HUDEP-2 (cell line): ENCODE data around the gene AGFG2.

Source experiments
- DNase-seq, 76 experiments: peaks; one replicate each; lab custom pipeline; 2025; ENCODE audit not compliant: unreplicated experiment in 76 of 76; lab: John Stamatoyannopoulos, UW

The AGFG2 gene

GRCh38 chr7:100568896-100569844 lies 30.2 kb downstream of the AGFG2 start:
- peak in 65 of 76 experiments; percentile 7 to 85 (median 58) for DNase-seq

DNA sequence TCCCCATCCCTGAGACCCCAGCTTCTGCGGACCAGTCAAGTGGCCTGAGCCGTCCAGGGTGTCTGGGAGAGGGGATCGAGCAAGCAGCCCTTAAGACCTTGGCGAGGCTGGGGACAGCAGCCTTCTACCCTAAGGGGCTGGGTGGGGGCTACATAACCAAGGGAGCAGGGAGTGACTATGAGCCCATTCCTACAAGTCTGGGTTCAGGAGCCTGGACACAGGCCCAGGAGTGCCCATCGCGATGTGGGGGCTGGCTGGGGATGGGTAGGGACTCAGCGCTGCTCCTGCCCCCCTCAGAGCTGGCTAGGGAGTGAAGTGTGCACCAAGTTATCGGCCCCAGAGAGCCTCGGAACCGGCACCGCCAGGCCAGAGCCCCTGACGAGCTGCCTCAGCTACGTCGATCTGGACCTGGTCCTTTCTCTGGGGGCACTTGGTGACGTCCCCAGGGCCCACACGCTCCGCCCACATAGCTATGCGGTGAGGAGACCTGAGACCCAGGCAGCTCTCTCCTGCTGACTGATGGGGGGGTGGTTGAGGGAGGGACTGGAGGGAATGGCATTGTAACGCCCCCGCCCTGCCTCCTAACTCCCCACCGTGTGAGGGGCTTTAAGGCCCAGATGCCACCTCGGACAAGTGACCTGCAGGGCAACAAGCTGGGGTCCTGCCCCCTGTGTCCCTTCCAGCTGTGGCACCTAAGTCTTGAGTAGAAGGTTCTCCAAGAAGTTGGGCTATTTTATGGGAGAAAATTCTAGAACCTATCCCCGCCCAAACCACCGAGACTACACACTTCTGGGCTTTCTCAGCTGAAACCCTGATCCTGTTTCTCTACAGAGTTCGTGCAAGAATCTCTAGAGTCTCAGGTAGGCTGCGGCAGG lies 32.2 kb downstream of the AGFG2 start:
- no peak for DNase-seq

GRCh38 chr7:100571829-100572116 lies 32.8 kb downstream of the AGFG2 start:
- no peak for DNase-seq

- no peak for DNase-seq
Measured at GRCh38 chr7:100572281-100572948, 33.4 kb downstream of the AGFG2 start.

DNA sequence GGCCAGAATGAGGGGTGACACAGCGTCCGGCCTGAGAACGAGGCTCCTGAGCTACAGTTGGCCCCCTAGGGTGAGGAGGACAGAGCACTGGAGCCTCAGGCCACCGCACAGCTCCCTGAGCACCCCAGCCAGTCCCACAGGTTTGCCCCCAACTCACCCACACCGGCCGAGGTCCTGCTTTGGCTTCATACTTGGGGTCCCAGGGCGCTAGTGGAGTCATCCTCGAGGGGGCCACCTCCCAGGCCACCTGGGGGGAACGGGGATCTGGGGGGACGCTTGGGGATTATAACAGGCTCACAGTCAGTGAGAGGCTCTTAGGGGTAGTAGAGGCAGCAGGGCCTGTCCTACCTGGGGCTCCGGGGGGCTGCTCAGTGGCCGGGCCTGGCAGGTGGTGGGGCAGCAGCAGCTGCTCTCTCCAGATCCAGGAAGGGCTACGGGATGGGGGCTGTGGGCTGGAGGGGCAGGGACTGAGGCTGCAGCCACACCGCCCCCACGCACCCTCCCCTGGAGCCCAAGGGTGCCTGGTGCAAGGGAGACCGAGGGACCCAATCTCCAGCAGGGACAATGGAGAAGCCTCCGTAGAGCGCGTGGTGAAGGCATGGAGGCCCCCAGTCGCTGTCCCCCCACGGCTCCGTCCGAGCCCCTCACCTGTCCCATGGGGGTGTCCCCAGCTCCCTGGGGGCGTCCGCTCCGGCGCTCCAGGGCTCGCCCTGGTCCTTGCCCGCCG lies 34.1 kb downstream of the AGFG2 start:
- no peak for DNase-seq

- no peak for DNase-seq
Measured at GRCh38 chr7:100573691-100574361, 34.8 kb downstream of the AGFG2 start, which contains the start of gene SAP25. SAP25 (minus strand) TSS chr7:100573900; CDS start chr7:100573742, 158 bp downstream.

- no peak for DNase-seq
Measured at GRCh38 chr7:100574362-100575205, 35.6 kb downstream of the AGFG2 start.

DNA sequence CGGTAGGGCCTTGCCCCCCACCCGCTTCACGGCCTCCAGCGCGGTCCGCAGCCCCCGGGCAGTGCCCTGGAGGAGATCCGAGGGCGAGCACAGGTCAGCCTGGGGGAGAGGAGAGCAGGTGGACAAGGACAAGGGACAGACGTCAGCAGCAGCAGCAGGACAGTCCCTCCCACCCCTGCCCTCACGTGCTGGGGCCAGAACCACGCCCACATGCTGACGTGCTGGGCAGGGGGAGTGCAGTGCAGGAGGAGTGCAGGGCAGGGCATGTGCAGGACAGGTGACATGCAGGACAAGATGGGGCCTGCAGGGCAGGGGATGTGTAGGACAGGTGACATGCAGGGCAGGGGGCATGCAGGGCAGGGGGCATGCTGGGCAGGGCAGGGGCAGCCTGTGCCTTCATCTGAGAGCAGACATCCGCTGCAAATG lies 36.2 kb downstream of the AGFG2 start:
- peak in 2 of 76 experiments; percentile 23 to 25 for DNase-seq

GRCh38 chr7:100575746-100576383 lies 36.9 kb downstream of the AGFG2 start:
- DNase-seq = no peak

DNA sequence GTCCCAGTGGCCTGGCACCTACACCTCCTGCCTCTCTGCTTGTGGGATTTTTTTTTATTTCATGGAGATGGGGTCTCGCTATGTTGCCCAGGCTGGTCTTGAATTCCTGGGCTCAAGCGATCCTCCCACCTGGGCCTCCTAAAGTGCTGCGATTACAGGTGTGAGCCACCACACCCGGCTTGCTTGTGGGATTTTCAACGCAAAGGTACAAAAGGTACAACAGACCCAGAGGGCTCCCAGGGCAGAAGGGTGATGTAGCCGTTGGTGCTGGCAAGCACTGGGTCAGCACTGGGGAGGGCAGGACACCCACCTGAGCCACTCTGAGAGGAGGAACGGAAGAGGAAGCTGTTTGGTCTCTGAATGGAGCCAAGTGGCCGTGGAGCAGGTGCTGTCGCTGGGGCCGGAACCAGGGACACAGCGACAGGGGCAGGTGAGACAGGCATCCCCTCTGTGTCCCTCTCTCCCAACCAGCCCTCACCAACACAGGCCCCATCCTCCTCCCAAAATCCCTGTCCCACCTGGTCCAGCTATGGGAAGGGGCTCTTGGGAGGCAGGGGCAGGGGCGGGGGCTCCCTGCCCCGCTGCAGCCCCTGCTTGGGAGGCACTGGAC lies 37.5 kb downstream of the AGFG2 start:
- DNase-seq = no peak

DNA sequence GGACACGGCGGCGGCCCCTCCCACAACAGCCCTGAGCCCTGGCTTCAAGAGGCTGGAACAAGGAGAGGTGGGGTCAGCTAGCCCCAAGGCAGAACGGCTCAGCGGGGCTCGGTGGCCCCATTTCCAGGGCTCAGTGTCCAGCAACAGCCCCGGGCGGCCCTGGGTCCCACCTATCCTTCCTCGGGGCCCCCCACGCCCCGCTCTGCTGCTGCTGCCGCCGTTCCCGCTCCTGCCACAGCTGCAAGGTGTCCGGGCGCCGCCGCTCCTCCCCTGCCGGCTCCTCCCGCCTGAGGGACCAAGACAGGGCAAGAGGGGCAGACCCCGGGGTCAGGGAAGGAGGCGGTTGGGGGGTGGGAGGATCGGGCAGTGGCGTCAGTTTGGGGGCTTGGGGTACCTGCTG lies 38.1 kb downstream of the AGFG2 start:
- no peak for DNase-seq

DNA sequence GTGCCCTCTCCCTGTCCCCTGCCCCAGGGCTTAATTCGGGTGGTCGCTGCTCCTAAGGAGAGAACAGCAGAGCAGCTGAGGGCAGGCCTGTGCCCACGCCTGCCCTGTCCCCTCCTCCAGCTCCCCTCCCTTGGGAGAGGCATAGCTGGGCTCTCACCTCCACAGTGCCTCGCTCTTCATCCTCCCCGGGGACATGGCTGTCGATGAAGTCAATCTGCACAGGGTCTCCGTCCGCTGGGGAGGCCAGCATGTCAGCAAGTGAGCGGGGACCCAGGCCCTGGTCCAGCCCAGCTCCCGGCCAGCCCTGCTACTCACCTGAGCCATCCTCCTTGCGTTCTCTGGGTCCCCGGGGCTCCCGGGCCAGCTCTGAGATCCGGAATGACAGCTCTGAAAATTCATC lies 38.5 kb downstream of the AGFG2 start:
- no peak for DNase-seq

DNA sequence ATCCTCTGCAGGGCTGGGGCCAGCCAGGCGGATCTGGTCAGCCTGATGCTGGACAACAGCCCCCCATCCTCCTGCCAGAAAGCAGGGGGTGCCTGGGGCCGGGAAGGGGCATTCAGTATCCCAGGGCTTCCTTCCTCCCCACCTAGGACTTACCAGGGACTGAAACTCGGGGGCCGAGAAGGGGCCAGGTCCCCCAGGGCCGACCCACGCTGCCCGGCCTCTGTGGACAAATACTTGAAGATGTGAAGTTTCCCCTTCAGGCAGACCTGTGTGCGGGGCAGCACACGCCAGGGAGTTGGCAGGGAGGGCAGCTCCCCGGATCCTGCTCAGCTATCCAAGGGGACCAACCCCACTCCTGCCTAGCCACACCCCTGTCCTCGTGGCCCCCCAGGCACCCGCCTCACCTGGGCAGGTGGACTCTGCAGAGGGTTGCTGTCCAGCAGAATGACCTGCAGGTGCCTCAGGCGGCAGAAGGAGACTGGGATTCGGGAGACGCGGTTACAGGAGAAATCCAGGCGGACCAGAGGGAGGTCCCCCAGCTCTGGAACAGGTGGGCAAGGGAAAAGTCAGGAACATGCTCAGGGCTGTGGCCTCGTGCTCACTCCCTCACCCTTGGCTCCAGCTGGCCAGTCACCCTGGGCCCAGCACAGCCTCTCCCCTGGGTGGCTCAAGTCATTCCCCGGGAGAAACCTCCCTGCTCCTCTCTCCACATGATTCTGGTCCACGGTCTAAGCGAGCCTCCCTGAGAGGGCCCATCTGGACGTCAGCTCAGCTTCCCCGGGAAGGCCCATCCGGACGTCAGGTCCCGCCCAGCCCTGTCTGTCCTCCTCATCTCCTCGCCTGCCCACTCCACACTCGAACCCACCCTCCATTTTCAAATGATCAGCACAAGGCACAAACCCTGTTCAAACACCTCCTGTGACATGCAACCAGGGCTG lies 39.5 kb downstream of the AGFG2 start:
- DNase-seq = no peak

GRCh38 chr7:100580466-100581283 lies 41.7 kb downstream of the AGFG2 start:
- DNase-seq = no peak

GRCh38 chr7:100582041-100582579 lies 43.1 kb downstream of the AGFG2 start:
- DNase-seq = no peak

DNA sequence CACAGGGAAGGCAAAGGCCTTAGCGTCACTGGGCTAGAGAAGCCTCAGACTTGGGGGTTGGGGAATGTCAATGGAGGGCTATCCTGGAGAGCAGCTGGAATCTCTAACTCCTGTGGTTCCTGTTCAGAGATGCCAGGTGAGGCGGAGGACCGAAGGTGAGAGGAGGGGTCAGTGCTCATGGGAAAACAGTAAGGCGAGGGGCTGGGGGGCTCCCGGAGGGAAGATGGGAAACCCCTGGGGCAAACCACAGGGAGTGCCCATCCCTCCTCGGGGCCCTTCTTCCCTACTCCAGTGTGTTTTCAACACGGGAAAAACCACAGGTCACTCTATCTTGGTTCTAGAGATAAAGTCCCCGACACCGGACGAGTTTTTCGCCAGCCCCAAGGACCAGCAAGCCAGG lies 43.6 kb downstream of the AGFG2 start:
- no peak for DNase-seq
